Measurements from ENCODE around the gene ZBTB40.

Gene ZBTB40

GRCh38 chr1:22428672-22429071 is 23.0 kb upstream of the ZBTB40 start:
- H3K4me3 ChIP-seq (ENCODE audit: low read length): peak overlapping the region; percentile 56
- no peak for TF ChIP-seq CTCF (IDR thresholded peaks at IDR 0.05; ENCODE audit: insufficient read depth, low read depth, low read length, missing control alignments)
- DNase-seq (ENCODE audit: low read depth): peak; percentile 69

GRCh38 chr1:22431965-22432364 is 19.7 kb upstream of the ZBTB40 start:
- no peak for DNase-seq (ENCODE audit: low read depth)
- no peak overlapping the region for H3K4me3 ChIP-seq (ENCODE audit: low read length)
- TF ChIP-seq CTCF (IDR thresholded peaks at IDR 0.05; ENCODE audit: insufficient read depth, low read depth, low read length, missing control alignments): no peak

- DNase-seq (ENCODE audit: low read depth): no peak
- no peak for TF ChIP-seq CTCF (IDR thresholded peaks at IDR 0.05; ENCODE audit: insufficient read depth, low read depth, low read length, missing control alignments)
- no peak overlapping the region for H3K4me3 ChIP-seq (ENCODE audit: low read length)
Measured at GRCh38 chr1:22434717-22435116, 16.9 kb upstream of the ZBTB40 start.

- no peak overlapping the region for H3K4me3 ChIP-seq (ENCODE audit: low read length)
- no peak for TF ChIP-seq CTCF (IDR thresholded peaks at IDR 0.05; ENCODE audit: insufficient read depth, low read depth, low read length, missing control alignments)
- no peak for DNase-seq (ENCODE audit: low read depth)
Measured at GRCh38 chr1:22436948-22437347, 14.7 kb upstream of the ZBTB40 start.

GRCh38 chr1:22437573-22437972 is 14.1 kb upstream of the ZBTB40 start:
- DNase-seq (ENCODE audit: low read depth): no peak
- H3K4me3 ChIP-seq (ENCODE audit: low read length): no peak overlapping the region
- no peak for TF ChIP-seq CTCF (IDR thresholded peaks at IDR 0.05; ENCODE audit: insufficient read depth, low read depth, low read length, missing control alignments)

GRCh38 chr1:22440582-22440981 is 11.1 kb upstream of the ZBTB40 start:
- no peak for DNase-seq (ENCODE audit: low read depth)
- no peak for TF ChIP-seq CTCF (IDR thresholded peaks at IDR 0.05; ENCODE audit: insufficient read depth, low read depth, low read length, missing control alignments)

GRCh38 chr1:22442212-22442894 is 9.3 kb upstream of the ZBTB40 start:
- no peak for TF ChIP-seq CTCF (IDR thresholded peaks at IDR 0.05; ENCODE audit: insufficient read depth, low read depth, low read length, missing control alignments)
- DNase-seq (ENCODE audit: low read depth): no peak
- no peak overlapping the region for H3K4me3 ChIP-seq (ENCODE audit: low read length)

More at GRCh38 chr1:22440582-22440981, 11.1 kb upstream of the ZBTB40 start:
- H3K4me3 ChIP-seq (ENCODE audit: low read length): no peak overlapping the region
